Ectodermal cell (in vitro differentiated cells): ENCODE results near the gene SNRPB2.
A peak's percentile ranks its signal among the peaks of the same experiment; 100 is the strongest.

Experiments used
- H3K27ac ChIP-seq: 2 replicates; pipeline ENCODE4 v1.7.0; 2013; ENCODE audit warnings: mild to moderate bottlenecking, low read depth, low read length; ENCODE audit not compliant: insufficient read depth, poor library complexity, severe bottlenecking
- H3K27me3 ChIP-seq: 2 replicates; pipeline ENCODE4 v1.7.0; 2013; ENCODE audit warnings: mild to moderate bottlenecking, low read length; ENCODE audit not compliant: insufficient read depth, control insufficient read depth, poor library complexity, severe bottlenecking
- H3K36me3 ChIP-seq: one replicate; pipeline ENCODE4 v1.7.0; 2013; ENCODE audit warnings: low read length; ENCODE audit not compliant: control insufficient read depth, insufficient read depth
- H3K4me1 ChIP-seq: one replicate; pipeline ENCODE4 v1.7.0; 2013; ENCODE audit warnings: low read length; ENCODE audit not compliant: control insufficient read depth, insufficient read depth
- H3K4me3 ChIP-seq: 2 replicates; pipeline ENCODE4 v1.7.0; 2013; ENCODE audit warnings: low read depth, low read length, control low read depth; ENCODE audit not compliant: insufficient read depth
- H3K9me3 ChIP-seq: 2 replicates; pipeline ENCODE4 v1.7.0; 2013; ENCODE audit warnings: mild to moderate bottlenecking, low read length, moderate library complexity; ENCODE audit not compliant: control insufficient read depth
- WGBS, 2 experiments: methylation state at CpG; one replicate each; pipeline ENCODE4 v1.1.7; 2013; ENCODE audit warnings: missing lambda C conversion rate in 2 of 2; 5-methylcytosine and 5-hydroxymethylcytosine counted together

The SNRPB2 gene

DNA sequence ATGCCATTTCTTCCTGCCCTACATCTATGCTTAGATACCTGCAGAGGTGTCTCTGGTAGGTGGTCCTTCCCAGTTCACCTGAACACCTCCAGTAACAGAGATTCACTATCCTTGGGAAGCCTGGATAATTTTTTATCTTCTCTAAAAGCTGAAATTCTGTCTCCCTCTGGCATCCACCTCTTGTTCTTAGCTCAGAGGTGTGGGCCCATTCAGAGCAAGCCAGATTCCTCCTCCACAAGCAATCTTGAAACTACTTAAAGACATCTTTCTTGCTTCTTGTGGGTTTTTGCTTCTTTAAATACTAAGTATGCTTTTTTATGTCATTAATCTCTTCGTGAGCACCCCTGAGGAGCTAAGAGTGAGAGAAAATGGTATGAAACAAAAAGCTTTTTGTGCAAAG, 10.4 kb upstream of the SNRPB2 start:
- peaks cover 17% of the 10 kb centered on the region for H3K27me3 ChIP-seq
- no peak overlapping the region for H3K4me3 ChIP-seq
- H3K36me3 ChIP-seq, result no peaks in the 10 kb centered on the region
- H3K4me1 ChIP-seq, result peaks cover 7% of the 10 kb centered on the region
- no peaks in the 10 kb centered on the region for H3K9me3 ChIP-seq
- WGBS, 2 experiments, result 91 to 94% methylated on average over 1 of the region's 1 CpG
- H3K27ac ChIP-seq, result no peak overlapping the region

DNA sequence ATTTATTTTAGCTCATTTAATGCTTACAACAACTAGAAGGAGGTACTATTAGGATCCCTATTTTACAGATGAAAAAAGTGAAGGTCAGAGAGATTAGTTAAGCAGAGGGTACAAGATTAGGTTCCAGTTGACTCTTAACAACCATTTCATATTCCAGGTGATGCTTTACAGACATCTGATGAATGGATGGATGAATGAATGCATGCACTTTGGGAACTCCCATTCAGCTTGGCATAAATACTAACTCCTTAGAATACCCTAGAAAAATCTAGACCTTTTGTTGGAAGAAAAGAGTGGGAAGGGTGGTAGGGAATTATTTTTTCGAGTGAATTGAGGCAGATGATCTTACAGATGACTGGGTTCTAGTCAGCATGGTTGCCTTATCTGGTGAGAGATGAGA, 746 bp upstream of the SNRPB2 start:
- Histone ChIP-seq H3K27me3 (peaks cover 48% of the 10 kb centered on the region), H3K9me3 (no peaks in the 10 kb centered on the region), H3K36me3 (peaks cover 7% of the 10 kb centered on the region), H3K27ac (no peak overlapping the region), H3K4me1 (no peaks in the 10 kb centered on the region), H3K4me3 (peak overlapping the region; percentile 100)
- WGBS, 2 experiments, result 92 to 96% methylated on average over 1 of the region's 1 CpG

GRCh38 chr20:16732506-16733152, 2.8 kb downstream of the SNRPB2 start:
- Histone ChIP-seq H3K4me3 (no peak overlapping the region), H3K36me3 (peaks cover 28% of the 10 kb centered on the region), H3K27me3 (peaks cover 14% of the 10 kb centered on the region), H3K9me3 (no peaks in the 10 kb centered on the region), H3K27ac (no peak overlapping the region), H3K4me1 (no peaks in the 10 kb centered on the region)
- WGBS, 2 experiments, result 95 to 97% methylated on average over 4 of the region's 4 CpGs

DNA sequence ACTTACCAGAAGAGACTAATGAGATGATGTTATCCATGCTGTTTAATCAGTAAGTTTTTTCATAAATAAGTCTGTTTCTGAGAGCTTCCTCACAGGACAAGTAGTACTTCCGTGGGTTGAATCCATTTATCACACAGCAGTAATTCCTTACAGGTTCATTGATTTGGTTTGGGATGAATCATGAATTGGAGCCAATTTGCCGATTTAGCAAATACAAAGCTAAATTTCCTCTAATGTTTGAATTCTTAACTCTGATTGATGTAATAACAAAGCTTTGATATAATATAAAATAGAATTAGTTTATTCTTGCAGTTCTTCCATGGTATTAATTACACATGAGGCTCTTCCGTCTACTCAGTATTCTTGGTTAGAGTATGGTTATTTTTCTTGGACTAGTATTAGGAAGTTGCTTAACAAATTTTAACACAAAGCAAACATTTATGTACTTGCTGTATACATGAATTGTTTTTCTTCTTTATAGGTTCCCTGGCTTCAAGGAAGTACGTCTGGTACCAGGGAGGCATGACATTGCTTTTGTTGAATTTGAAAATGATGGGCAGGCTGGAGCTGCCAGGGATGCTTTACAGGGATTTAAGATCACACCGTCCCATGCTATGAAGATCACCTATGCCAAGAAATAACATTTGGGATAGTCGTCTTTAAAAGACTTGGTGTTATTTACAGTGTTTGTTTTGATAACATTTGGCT, 10.7 kb downstream of the SNRPB2 start:
- H3K4me1 ChIP-seq, result no peaks in the 10 kb centered on the region
- 92 to 99% methylated on average over 4 of the region's 6 CpGs for WGBS, 2 experiments
- peaks cover 33% of the 10 kb centered on the region for H3K36me3 ChIP-seq
- H3K27ac ChIP-seq, result no peak overlapping the region
- H3K9me3 ChIP-seq, result no peaks in the 10 kb centered on the region
- no peaks in the 10 kb centered on the region for H3K27me3 ChIP-seq
- no peak overlapping the region for H3K4me3 ChIP-seq

DNA sequence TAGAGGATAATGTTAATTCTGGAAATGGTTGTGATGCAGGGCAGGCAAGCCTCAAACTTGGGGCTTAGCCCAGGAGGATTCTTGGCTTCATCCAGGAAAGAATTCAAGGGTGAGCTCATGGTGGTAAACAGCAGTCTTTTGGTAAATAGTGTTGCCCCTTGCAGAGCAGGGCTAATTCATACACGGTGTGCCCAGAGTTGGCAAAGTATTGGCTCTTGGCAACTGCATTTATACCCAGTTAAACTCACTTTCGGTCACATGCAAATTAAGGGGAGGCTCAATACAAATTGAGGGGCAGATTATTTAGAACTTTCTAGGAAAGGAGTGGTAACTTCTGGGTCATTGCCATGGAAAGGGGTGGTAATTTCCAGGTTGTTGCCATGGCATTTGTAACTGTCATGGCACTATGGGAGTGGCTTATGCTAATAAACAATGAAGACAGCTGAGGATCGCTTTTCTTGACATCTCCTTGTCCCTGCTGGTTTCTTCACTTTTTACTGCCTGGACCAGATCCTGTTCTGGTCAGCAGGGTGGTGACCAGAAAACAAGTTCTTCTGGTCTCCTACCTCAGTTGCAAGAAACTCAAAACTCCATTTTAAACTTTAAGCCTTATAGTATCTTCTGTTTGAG, 14.5 kb downstream of the SNRPB2 start:
- peaks cover 18% of the 10 kb centered on the region for H3K36me3 ChIP-seq
- no peaks in the 10 kb centered on the region for H3K9me3 ChIP-seq
- 86 to 87% methylated on average over 3 of the region's 3 CpGs for WGBS, 2 experiments
- no peaks in the 10 kb centered on the region for H3K4me1 ChIP-seq
- H3K27me3 ChIP-seq, result no peaks in the 10 kb centered on the region
- H3K4me3 ChIP-seq, result no peak overlapping the region
- H3K27ac ChIP-seq, result no peak overlapping the region

DNA sequence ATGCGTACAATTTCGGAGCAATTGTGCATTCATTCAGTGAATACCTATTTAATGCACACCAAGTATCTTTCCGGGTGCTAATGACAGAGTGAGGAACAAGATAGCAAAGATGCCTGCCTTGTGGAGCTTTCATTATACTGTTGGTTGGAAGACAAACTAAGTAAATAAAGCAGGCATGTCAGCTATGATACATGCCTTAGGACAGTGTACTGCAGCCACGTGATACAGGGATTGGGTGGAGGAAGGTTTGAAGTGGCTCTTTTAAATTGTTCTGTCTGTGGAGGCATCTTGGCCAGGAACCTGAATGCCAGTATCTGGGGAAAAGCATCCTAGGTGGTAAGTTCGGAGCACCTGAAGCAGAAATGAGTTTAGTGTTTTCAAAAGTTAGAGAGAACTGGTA, 15.4 kb downstream of the SNRPB2 start:
- H3K4me3 ChIP-seq, result no peak overlapping the region
- H3K27ac ChIP-seq, result no peak overlapping the region
- H3K9me3 ChIP-seq, result no peaks in the 10 kb centered on the region
- whole genome bisulfite sequencing, 2 experiments, result 94 to 96% methylated on average over 5 of the region's 5 CpGs
- H3K36me3 ChIP-seq, result peaks cover 12% of the 10 kb centered on the region
- no peaks in the 10 kb centered on the region for H3K27me3 ChIP-seq
- no peaks in the 10 kb centered on the region for H3K4me1 ChIP-seq

DNA sequence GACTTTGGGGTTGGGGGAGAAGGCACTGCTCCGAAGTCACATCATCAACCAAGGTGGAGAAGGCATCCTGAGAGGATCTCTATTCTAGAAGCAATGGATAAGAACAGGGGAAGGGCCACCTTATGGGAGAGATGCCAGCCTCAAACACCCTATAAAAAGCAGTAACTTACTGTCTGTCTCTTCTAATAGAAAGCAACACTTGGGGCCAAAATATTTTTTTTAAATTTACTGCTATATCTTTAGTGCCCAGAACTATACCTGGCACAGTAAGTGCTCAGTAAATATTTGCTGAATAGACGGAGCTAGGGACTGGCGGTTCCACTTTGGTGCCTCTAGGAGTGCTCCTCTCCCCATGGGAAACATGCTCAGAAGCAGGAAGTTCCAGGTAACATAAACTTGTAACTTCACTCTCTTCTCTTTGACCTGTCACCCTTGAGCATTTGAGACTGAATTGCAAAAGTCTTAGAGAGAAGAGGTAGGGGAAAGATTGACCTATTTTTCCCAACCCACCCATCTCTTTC, 17.5 kb downstream of the SNRPB2 start:
- WGBS, 2 experiments, result 66 to 78% methylated on average over 3 of the region's 3 CpGs

DNA sequence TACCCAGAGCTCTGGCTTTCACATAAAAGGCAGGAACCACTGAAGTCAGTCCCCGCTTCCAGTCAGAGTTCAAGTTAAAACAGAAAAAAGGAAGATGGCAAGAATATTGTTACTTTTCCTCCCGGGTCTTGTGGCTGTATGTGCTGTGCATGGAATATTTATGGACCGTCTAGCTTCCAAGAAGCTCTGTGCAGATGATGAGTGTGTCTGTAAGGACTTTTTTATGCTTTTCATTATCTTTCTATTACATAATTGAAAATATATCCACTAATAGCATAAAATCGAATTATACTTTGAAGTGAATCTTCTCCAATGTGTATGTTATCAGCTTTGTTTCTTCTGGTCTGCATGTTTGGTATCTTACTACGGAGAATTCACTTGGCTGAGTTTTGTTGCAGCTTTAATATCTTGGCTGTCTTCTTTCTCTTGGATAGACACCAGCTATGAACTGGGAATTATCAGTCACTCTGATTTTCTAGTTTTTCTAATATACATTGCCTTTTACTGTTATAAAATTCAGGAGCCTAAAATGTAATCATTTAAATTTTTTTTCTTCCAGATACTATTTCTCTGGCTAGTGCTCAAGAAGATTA, 18.6 kb downstream of the SNRPB2 start, which contains the start of gene OTOR:
Gene OTOR (plus strand): TSS at position 51 of the 593 bp plus-strand sequence. CDS start 44 bp downstream, at position 95.
- H3K27ac ChIP-seq, result no peak within 1 kb of the TSS
- H3K27me3 ChIP-seq, result no peaks in the 10 kb centered on the region
- no peaks in the 10 kb centered on the region for H3K4me1 ChIP-seq
- H3K9me3 ChIP-seq, result no peaks in the 10 kb centered on the region
- H3K36me3 ChIP-seq, result no peaks in the 10 kb centered on the region
- 90 to 99% methylated on average over 4 to 5 of the region's 5 CpGs for WGBS, 2 experiments
- H3K4me3 ChIP-seq, result no peak within 1 kb of the TSS

More for the DNA sequence above, 17.5 kb downstream of the SNRPB2 start:
- Histone ChIP-seq H3K36me3 (no peaks in the 10 kb centered on the region), H3K9me3 (no peaks in the 10 kb centered on the region), H3K4me3 (no peak overlapping the region), H3K27ac (no peak overlapping the region), H3K27me3 (no peaks in the 10 kb centered on the region), H3K4me1 (no peaks in the 10 kb centered on the region)

GRCh38 chr20:16749573-16749972, 19.7 kb downstream of the SNRPB2 start:
- 67 to 72% methylated on average over 11 of the region's 11 CpGs for WGBS, 2 experiments
- no peaks in the 10 kb centered on the region for H3K9me3 ChIP-seq
- H3K4me3 ChIP-seq, result no peak overlapping the region
- H3K27me3 ChIP-seq, result no peaks in the 10 kb centered on the region
- no peak overlapping the region for H3K27ac ChIP-seq
- no peaks in the 10 kb centered on the region for H3K36me3 ChIP-seq
- no peaks in the 10 kb centered on the region for H3K4me1 ChIP-seq

- Histone ChIP-seq H3K27me3 (no peaks in the 10 kb centered on the region), H3K36me3 (no peaks in the 10 kb centered on the region), H3K9me3 (peaks cover 3% of the 10 kb centered on the region), H3K27ac (no peak overlapping the region), H3K4me3 (no peak overlapping the region), H3K4me1 (no peaks in the 10 kb centered on the region)
- WGBS, 2 experiments, result 90% methylated on average over 1 of the region's 1 CpG; no CpG with 5 or more reads in 1 of the 2 experiments
Measured at GRCh38 chr20:16752082-16752481, 22.3 kb downstream of the SNRPB2 start.
